ENCODE data around the gene MCEMP1.
"Not testable (repeated sequence)": the region's sequence is repeated elsewhere in the genome, so short reads cannot be mapped to it uniquely, and the experiment has no call there.

Gene MCEMP1

GRCh38 chr19:7643629-7644549, 33.0 kb upstream of the MCEMP1 start:
- DNase-seq (ENCODE audit: low read depth in 2 of 2), result not testable (repeated sequence)

GRCh38 chr19:7644550-7644877, 32.4 kb upstream of the MCEMP1 start:
- DNase-seq (ENCODE audit: low read depth in 2 of 2), result no peak

- no peak for DNase-seq (ENCODE audit: low read depth in 2 of 2)
Observed at GRCh38 chr19:7645163-7645562, 31.7 kb upstream of the MCEMP1 start.

- DNase-seq (ENCODE audit: low read depth in 2 of 2), result no peak
Observed at GRCh38 chr19:7645656-7646425, 31.0 kb upstream of the MCEMP1 start.

GRCh38 chr19:7646426-7646700, 30.5 kb upstream of the MCEMP1 start:
- no peak for DNase-seq (ENCODE audit: low read depth in 2 of 2)

- DNase-seq (ENCODE audit: low read depth in 2 of 2), result no peak
Observed at GRCh38 chr19:7647156-7647555, 29.7 kb upstream of the MCEMP1 start.

- DNase-seq (ENCODE audit: low read depth in 2 of 2), result no peak
Observed at GRCh38 chr19:7648265-7649014, 28.4 kb upstream of the MCEMP1 start.

- DNase-seq (ENCODE audit: low read depth in 2 of 2), result no peak
Observed at GRCh38 chr19:7650148-7650547, 26.7 kb upstream of the MCEMP1 start.

GRCh38 chr19:7652061-7652641, 24.7 kb upstream of the MCEMP1 start:
- peak; percentile 67 to 80 for DNase-seq (ENCODE audit: low read depth in 2 of 2)

GRCh38 chr19:7654401-7654800, 22.5 kb upstream of the MCEMP1 start:
- no peak for DNase-seq (ENCODE audit: low read depth in 2 of 2)

GRCh38 chr19:7655581-7655980, 21.3 kb upstream of the MCEMP1 start:
- DNase-seq (ENCODE audit: low read depth in 2 of 2), result no peak

GRCh38 chr19:7657131-7657751, 19.6 kb upstream of the MCEMP1 start:
- no peak for DNase-seq (ENCODE audit: low read depth in 2 of 2)

GRCh38 chr19:7658219-7658686, 18.6 kb upstream of the MCEMP1 start:
- DNase-seq (ENCODE audit: low read depth in 2 of 2), result no peak

GRCh38 chr19:7661744-7662538, 14.9 kb upstream of the MCEMP1 start:
- DNase-seq (ENCODE audit: low read depth in 2 of 2), result no peak

- no peak for DNase-seq (ENCODE audit: low read depth in 2 of 2)
Observed at GRCh38 chr19:7662657-7663056, 14.2 kb upstream of the MCEMP1 start.

GRCh38 chr19:7663706-7664105, 13.2 kb upstream of the MCEMP1 start:
- DNase-seq (ENCODE audit: low read depth in 2 of 2), result no peak

GRCh38 chr19:7665076-7665475, 11.8 kb upstream of the MCEMP1 start:
- no peak for DNase-seq (ENCODE audit: low read depth in 2 of 2)

- no peak for DNase-seq (ENCODE audit: low read depth in 2 of 2)
Observed at GRCh38 chr19:7668842-7669241, 8.0 kb upstream of the MCEMP1 start, which contains the start of gene RETN. Gene RETN, plus strand, starts transcription at chr19:7669049. Its CDS starts 278 bp downstream, at chr19:7669327.

GRCh38 chr19:7669641-7670040, 7.2 kb upstream of the MCEMP1 start:
- no peak for DNase-seq (ENCODE audit: low read depth in 2 of 2)

- DNase-seq (ENCODE audit: low read depth in 2 of 2), result no peak
Observed at GRCh38 chr19:7670150-7670783, 6.6 kb upstream of the MCEMP1 start.

All from activated CD8-positive, alpha-beta memory T cell treated with anti-CD3 and anti-CD28 coated beads for 4 hours (primary cell).